ENCODE results near the gene RBM19.
"Not testable (repeated sequence)": the region's sequence is repeated elsewhere in the genome, so short reads cannot be mapped to it uniquely, and the experiment has no call there.

Gene RBM19

GRCh38 chr12:113965951-113966797, at the start of gene RBM19:
TSS of gene RBM19 (minus strand) at chr12:113966325. CDS start at chr12:113966227, 98 bp downstream.
- H3K27ac ChIP-seq: peak within 1 kb of the TSS; percentile 41
- peak; percentile 76 for DNase-seq (ENCODE audit: low read depth, low spot score)

DNA sequence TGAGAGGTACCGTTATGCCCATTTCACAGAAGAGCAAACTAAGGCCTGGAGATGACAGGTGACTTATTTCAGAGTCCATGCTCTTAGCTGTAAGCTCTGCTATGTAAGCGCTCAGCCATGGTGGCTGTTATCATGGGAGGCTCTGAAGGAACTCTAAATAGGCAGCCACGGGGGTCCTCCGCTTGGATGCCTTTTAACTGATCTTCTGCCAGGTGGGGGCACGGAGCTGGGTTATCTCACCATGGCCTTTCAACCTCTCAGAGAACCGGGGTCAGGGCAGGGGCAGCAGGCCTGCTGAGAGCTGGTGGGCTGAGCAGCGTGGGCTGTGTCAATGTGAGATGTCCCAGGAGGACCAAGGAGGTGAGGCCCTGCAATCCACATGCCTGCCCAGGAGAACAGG, 49.7 kb upstream of the RBM19 start:
- H3K27ac ChIP-seq: no peak overlapping the region
- no peak for DNase-seq (ENCODE audit: low read depth, low spot score)

GRCh38 chr12:114013575-114014345, 47.6 kb upstream of the RBM19 start:
- no peak for DNase-seq (ENCODE audit: low read depth, low spot score)
- H3K27ac ChIP-seq: no peak overlapping the region

DNA sequence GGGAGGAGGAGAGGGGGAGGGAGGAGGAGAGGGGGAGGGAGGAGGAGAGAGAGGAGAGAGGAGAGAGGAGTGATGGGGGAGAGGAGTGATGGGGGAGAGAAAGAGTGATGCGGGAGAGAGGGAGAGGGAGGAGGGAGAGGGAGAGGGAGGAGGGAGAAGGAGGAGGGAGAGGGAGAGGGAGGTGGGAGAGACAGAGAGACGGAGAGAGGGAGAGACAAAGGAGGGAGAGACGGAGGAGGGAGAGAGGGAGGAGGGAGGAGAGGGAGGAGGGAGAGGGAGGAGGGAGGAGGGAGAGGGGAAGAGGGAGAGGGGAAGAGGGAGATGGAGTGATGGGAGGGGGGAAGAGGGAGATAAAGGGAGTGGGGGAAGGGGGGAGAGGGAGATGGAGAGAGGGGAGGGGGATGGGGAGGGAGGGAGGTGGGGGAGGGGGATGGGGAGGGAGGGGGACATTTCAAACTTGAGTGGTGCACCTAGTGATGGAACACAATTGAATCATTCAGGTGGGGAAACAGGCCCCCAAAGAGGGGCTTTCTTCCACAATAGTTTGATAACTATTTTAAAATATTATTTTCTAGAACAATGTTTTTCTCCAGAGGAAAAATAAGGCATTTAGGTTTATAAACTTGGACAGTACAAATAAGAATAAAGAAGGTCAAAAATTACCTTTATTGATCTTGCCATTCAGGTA, 46.8 kb upstream of the RBM19 start:
- no peak overlapping the region for H3K27ac ChIP-seq
- DNase-seq (ENCODE audit: low read depth, low spot score): no peak

- no peak overlapping the region for H3K27ac ChIP-seq
These were observed 45.6 kb upstream of the RBM19 start for GRCh38 chr12:114011711-114012110.

GRCh38 chr12:114006482-114007425, 40.6 kb upstream of the RBM19 start:
- no peak for DNase-seq (ENCODE audit: low read depth, low spot score)
- H3K27ac ChIP-seq: no peak overlapping the region

More at GRCh38 chr12:114011711-114012110, 45.6 kb upstream of the RBM19 start:
- no peak for DNase-seq (ENCODE audit: low read depth, low spot score)

DNA sequence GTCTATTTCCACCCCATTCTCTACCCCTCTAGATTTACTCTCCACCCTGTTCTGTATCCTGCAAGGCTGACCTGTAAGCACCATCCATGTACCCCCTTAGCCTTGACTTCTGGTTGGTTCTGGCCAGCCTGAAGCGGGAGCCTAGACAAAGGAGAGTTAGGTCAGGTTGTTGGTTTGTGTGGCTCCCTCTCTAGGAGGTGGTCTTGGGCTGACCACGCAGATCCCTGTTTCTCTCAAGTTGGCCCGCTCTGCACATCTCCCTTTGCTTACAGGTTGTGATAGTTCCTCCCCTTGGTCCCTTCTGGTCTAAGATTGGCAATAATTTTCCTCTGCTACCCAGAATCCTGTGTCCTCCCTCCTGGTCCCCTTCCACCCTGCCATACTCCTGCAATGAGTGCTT, 38.3 kb upstream of the RBM19 start:
- no peak for DNase-seq (ENCODE audit: low read depth, low spot score)
- no peak overlapping the region for H3K27ac ChIP-seq

- no peak for DNase-seq (ENCODE audit: low read depth, low spot score)
- no peak overlapping the region for H3K27ac ChIP-seq
These were observed 37.2 kb upstream of the RBM19 start for GRCh38 chr12:114003286-114003685.

- H3K27ac ChIP-seq: no peak overlapping the region
- no peak for DNase-seq (ENCODE audit: low read depth, low spot score)
These were observed 35.6 kb upstream of the RBM19 start for GRCh38 chr12:114001511-114002340.

DNA sequence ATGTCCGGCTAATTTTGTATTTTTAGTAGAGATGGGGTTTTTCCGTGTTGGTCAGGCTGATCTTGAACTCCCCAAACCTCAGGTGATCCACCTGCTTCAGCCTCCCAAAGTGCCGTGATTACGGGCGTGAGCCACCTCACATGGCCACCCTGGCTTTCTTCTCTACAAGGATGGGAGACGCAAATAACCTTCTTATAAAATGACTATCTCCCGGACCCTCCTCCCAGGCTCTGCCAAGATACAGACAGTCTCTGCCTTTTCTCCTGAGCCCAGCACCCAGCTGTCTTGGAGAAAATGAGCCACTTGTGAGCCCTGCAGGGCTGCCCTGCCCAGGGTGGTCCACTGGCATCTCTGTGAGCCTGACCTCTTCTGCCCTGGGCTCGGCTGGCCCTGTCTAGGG, 34.7 kb upstream of the RBM19 start:
- H3K27ac ChIP-seq: no peak overlapping the region
- DNase-seq (ENCODE audit: low read depth, low spot score): no peak

- not testable (repeated sequence) for H3K27ac ChIP-seq; DNase-seq (ENCODE audit: low read depth, low spot score)
These were observed 34.1 kb upstream of the RBM19 start for GRCh38 chr12:114000261-114000660.

GRCh38 chr12:113997365-113997764, 31.2 kb upstream of the RBM19 start:
- no peak overlapping the region for H3K27ac ChIP-seq
- no peak for DNase-seq (ENCODE audit: low read depth, low spot score)

DNA sequence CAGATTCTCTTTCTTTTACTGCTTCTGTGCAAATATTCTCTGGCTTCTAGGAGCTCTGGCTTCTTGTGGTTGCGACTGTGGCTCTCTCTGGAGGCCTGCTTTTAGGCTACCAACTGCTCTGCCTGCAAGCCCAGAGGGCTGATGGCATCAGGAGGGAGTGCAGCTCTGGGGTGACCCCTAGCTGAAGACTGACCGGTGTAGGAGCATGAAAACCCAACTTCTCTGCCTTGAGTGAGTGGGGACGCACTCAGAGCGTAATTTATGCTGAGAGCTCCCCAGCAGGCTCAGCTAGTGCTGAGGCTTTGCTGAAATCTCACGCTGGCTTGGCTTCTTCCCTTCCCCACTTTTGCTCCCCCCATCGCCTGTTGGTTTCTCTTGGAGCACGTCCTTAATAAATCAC, 29.9 kb upstream of the RBM19 start:
- DNase-seq (ENCODE audit: low read depth, low spot score): no peak
- no peak overlapping the region for H3K27ac ChIP-seq

GRCh38 chr12:113994051-113994450, 27.9 kb upstream of the RBM19 start:
- no peak for DNase-seq (ENCODE audit: low read depth, low spot score)
- no peak overlapping the region for H3K27ac ChIP-seq

GRCh38 chr12:113992751-113993150, 26.6 kb upstream of the RBM19 start:
- not testable (repeated sequence) for DNase-seq (ENCODE audit: low read depth, low spot score); H3K27ac ChIP-seq

DNA sequence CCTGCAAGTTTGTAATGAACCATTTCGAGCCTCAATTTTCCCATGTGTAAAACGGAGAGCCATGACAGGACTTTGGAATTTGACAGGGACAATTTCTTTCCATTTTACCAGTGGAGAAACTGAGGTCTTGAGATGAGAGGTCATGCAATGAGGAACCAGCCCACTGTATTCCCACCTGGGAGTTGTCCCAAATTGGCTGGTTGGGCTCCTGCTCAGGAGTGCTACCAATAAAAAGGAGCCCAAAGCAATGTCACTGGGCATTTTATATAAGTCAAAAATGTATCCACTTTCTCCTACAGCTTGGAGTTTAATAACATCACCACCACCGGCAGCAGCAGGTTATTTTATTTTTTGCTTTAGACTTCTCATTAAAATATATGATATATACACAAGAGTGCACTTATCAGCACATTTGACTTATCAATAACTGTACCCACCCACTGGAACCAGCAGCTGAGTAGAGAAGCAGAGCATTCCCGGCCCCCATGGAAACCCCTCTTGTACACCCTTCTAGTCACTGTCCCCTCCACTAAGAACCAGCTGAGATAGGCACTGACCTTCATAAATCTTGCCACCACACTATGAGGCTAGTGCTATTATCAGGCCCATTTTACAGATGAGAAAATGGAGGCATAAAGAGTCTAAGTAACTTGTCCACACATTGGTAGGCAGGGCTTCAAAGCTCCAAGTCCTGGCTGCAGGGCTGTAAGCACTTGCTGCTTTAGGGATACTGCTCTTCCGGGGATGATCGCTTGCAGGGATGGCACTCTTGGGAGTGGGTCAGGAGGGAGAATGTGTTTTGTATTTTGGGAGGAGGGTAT, 25.3 kb upstream of the RBM19 start:
- no peak for DNase-seq (ENCODE audit: low read depth, low spot score)
- no peak overlapping the region for H3K27ac ChIP-seq

DNA sequence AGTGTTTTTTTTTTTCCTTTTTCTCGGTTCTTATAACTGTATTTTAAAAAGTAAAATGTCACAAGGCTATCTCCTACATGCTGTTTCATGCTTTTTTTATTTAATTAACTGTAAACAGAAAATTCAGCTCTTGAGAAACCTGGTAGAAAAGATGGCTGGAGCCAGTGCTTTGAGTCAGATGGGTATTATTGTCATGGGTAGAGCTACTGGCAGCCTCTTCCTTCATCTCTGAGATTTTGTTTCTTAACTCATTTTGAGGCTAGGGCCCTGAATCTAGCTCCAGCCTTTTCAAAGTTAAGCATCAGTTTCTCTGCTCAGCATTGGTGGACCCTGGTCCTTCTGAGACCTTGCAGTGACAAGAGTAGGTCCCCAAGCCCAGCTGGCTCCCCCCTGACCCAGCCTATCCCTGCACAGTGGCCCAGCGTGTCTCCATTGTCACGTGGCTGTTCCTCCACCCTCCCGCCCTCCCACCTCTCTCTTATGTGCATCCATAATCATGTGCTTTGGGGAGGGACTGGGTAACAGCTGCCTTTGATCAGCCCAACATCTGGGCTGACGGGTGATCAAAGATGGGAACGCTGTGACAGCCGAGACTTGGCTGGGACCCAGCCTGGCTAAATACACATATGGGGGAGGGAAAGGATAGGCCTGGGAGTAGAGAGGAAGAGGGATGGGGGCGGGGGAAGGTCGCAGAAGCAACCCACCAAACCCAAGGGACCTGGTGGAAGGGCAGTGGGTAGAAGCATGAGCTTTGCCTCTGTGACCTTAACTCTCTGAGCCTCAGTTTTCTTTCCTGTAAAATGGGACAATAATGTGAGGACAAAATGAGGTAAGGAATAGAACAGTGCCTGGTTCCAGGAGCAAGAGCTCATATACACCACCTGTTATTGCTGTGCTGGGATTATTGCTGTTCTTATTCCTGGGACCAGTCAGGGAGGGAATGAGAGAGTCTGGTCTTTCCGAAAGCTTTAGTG, 24.4 kb upstream of the RBM19 start:
- H3K27ac ChIP-seq: no peak overlapping the region
- no peak for DNase-seq (ENCODE audit: low read depth, low spot score)
